ENCODE results near the gene PKD1L1.
"Not testable (repeated sequence)": the region's sequence is repeated elsewhere in the genome, so short reads cannot be mapped to it uniquely, and the experiment has no call there.

PKD1L1 gene

GRCh38 chr7:47954231-47954911 lies 6.1 kb upstream of the PKD1L1 start:
- DNase-seq = no peak

- no peak for DNase-seq
Measured at GRCh38 chr7:47953822-47954221, 5.6 kb upstream of the PKD1L1 start.

- DNase-seq = no peak
Measured at GRCh38 chr7:47952224-47952623, 4.0 kb upstream of the PKD1L1 start.

- DNase-seq = no peak
Measured at GRCh38 chr7:47951374-47951773, 3.1 kb upstream of the PKD1L1 start.

GRCh38 chr7:47950714-47951113 lies 2.4 kb upstream of the PKD1L1 start:
- no peak for DNase-seq

- no peak for DNase-seq
Measured at GRCh38 chr7:47949703-47950102, 1.4 kb upstream of the PKD1L1 start.

DNA sequence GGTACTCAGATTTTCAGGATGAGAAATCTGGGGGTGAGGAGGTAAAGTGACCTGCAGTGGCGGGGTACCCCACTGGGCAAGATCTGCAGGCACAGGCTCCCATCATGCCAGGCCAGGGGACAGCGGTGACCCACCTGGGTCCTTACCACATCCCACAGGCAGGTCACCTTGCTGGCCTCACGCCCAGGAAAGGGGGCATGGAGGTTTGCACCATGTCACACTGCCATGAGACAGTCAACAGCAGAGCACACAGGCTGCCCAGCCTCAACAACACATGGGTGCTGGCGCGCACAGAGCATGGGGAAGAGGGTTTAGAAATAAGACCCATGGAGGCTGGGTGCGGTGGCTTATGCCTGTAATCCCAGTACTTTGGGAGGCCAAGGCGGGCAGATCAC lies 914 bp downstream of the PKD1L1 start:
- no peak for DNase-seq

DNA sequence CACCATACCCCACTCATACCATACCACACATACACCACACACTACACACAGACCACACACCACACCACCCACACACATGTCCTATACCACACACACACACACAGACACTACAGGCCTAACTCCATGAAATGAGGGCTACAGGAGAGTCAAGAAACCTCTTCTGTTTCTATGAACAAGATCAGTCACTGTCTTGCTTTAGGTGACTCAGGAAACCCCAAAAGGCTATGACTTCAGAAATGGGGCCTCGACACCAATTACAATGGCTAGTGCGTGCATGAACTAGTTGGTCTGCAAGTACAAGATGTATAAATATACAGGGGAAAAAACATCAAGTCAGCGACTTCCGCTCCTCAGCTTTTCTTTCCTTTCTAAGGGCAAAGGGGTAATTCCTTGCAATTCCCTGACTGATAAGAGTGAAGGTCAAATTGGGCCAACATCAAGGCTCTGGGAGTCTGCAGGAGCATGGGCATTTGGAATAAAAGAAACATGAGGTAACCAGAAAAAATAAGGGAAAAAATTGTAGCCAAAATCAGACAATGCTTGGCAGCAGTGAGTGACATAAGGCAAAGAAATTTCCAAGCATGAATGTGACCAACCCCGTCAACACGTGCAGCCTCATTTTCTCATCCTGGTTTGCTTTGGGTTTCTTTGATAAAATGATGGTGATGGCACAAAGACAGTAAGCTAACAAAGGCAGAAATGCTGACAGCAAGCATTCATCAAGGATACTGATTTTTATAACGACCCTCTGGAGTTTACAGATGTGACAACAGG lies 1.5 kb downstream of the PKD1L1 start:
- DNase-seq = no peak

GRCh38 chr7:47945261-47946015 lies 2.8 kb downstream of the PKD1L1 start:
- DNase-seq = no peak

- no peak for DNase-seq
Measured at GRCh38 chr7:47944536-47945260, 3.6 kb downstream of the PKD1L1 start.

GRCh38 chr7:47943676-47944474 lies 4.4 kb downstream of the PKD1L1 start:
- no peak for DNase-seq

- not testable (repeated sequence) for DNase-seq
Measured at GRCh38 chr7:47942651-47943050, 5.6 kb downstream of the PKD1L1 start.

GRCh38 chr7:47942132-47942531 lies 6.1 kb downstream of the PKD1L1 start:
- DNase-seq = no peak

DNA sequence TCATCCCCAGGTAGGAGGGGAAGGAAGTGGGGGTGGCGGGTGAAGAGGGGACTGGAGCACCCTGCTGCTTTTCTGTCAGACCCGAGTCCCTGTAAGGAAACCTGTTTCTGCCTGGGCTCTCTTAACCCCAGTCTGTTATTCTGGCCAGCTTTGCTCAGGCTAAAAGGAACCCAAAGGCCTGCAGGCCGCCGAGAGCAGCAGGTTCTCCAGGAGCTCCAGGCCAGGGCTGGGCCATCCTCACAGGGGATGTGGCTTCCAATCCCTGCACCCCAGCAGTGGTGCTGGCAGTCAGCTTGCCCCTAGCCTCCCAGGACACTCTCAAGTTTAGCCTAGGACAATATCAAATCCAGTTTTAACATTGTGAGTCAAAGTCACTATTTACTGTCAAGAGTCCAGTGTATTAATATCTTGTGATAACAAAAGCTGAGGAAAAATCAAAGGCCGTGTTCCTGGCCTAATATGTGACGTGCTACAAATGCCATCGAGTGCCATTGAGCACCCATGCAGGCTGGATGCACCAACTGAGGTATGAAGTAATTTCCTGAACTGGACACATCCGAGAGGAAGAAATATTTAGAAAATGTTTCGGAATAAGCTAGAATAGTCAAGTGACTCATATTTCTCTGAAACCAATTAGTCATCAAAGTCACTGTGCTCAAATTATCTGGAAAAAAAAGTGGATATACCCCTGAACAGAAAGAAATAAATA lies 7.0 kb downstream of the PKD1L1 start:
- no peak for DNase-seq

DNA sequence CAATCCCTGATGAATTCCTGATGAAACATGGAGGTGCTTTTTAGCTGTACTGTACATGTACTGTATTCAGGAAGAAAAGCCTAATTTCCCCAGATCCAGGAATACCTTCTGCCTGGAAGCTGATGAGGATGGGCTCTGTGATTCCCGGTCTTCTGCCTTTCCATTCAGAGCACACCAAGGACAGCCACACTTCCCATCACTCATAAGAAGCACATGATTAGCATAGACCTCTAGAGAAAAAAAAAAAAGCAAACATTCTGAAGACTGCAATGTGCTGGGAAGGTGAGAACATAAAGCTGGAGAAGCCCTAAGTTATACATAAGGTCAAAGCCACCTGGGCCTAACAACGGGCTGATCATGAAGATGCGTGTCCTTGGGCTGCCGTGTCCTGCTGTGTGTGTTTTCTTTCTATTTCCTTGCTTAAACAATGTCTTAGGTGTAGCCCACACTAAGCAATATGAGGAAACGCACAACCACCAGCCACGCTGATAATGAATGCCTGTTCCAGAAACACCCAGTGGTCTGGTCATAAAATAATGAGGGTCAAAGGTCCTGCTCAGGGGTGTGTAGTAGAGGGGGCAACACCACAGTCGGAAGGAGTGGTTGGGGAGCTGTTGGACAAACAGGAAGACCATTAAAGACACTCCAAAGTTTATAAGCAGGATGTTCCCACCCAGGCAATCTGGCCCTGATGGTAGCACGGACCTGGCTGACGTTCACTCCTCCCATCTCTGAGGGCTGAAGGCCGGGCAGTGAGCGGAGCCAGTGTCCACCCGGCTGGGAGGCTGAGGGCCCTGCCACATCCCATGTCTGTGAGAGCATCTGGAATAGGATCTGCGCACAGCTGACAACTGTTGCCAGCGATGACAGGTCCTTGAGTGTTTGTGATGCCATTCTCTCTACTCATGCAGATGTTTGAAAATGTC lies 7.9 kb downstream of the PKD1L1 start:
- no peak for DNase-seq

DNA sequence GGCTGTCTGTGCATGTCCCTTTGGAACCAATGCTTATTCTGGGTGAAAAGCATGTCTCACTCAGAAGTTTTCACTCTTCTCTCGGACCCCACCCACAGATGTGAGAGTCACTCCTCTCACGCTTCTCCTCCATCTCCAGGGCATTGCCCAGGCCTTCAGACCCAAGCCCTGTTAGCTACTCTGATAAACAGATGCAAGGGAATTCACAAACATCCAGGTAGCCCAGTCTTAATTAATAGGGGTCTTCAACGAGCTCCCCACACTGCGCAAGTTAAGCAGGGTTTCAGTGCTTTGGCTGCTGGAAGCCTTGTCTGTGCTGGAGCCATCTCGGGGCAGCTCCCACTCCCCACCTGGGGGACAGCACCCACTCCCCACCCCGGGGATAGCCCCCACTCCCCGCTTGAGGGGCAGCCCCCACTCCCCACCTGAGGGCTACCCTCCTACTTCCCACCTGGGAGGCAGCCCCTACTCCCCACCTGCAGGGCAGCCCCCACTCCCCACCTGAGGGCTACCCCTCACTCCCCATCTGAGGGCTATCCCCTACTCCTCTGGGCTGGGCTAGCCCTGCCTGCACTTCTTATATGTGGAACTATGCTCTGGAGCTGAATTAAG lies 8.7 kb downstream of the PKD1L1 start:
- no peak for DNase-seq

- DNase-seq = no peak
Measured at GRCh38 chr7:47938574-47939165, 9.6 kb downstream of the PKD1L1 start.

- DNase-seq = no peak
Measured at GRCh38 chr7:47937711-47938573, 10.3 kb downstream of the PKD1L1 start.

Data from NCI-H510A (cell line).